LNCaP clone FGC (cell line): ENCODE results near the gene CCR3.

Source experiments
- DNase-seq: peaks from one replicate; pipeline ENCODE4 v3.0.0-alpha.2; 2011; ENCODE audit warnings: low read depth
- H3K4me3 ChIP-seq: 2 replicates; pipeline ENCODE4 v1.5.1; 2011; ENCODE audit warnings: mild to moderate bottlenecking, low read depth, low read length, control low read depth
- TF ChIP-seq, protein P1 (sequence below): IDR thresholded peaks from 2 replicates; pipeline ENCODE4 v1.5.1; 2012; ENCODE audit warnings: mild to moderate bottlenecking; ENCODE audit not compliant: control insufficient read depth, insufficient read depth; ENCODE audit errors: extremely low read depth

Gene CCR3

DNA sequence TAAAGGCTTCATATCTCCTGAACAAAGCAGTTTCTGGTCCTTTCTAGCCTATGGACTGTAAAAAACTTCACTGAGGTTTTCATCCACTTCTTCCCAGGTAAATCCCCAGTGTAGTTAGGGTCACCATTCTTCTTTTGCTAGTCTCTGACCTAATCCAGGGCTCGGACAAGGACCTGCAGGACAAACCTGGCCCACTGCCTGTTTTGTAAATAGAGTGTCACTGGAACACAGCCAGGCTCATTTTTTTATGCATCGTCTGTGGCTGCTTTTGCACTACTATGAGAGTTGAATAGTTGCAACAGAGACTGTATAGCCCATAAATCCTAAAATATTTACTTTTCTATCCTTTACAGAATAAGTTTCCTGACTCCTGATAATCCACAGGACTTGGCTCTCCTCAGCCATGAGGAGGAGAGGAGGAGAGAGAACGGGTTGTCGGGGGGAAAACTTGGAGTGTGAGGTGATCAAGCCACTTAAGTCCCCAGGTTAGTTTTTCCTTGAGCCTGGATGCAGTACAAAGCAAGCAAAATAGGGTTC is 29.0 kb downstream of the CCR3 start:
- H3K4me3 ChIP-seq = no peak overlapping the region
- peak; percentile 74 for DNase-seq
- TF ChIP-seq, protein P1, sequence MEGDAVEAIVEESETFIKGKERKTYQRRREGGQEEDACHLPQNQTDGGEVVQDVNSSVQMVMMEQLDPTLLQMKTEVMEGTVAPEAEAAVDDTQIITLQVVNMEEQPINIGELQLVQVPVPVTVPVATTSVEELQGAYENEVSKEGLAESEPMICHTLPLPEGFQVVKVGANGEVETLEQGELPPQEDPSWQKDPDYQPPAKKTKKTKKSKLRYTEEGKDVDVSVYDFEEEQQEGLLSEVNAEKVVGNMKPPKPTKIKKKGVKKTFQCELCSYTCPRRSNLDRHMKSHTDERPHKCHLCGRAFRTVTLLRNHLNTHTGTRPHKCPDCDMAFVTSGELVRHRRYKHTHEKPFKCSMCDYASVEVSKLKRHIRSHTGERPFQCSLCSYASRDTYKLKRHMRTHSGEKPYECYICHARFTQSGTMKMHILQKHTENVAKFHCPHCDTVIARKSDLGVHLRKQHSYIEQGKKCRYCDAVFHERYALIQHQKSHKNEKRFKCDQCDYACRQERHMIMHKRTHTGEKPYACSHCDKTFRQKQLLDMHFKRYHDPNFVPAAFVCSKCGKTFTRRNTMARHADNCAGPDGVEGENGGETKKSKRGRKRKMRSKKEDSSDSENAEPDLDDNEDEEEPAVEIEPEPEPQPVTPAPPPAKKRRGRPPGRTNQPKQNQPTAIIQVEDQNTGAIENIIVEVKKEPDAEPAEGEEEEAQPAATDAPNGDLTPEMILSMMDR = no peak

DNA sequence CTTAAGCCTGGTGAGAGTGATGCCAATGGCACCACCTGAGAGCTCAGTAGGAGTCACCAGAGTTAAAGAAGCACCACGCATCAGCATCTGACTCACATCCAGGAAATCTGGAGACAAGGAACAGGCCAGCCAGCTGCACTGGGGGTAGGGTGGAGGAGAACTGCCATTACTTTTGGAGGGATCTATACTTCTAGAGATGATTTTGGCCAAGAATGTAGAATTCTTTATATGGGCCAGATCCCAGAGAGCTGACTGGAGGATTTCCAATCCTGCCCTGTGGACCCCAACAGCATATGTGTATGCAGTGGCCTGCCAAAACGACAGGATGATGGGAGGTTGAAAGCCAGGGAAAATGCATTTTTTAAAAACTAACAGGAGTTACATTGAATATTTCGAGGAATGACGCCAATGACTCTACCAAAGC is 29.8 kb downstream of the CCR3 start:
- DNase-seq = no peak
- H3K4me3 ChIP-seq = no peak overlapping the region
- TF ChIP-seq, protein P1 = no peak

DNA sequence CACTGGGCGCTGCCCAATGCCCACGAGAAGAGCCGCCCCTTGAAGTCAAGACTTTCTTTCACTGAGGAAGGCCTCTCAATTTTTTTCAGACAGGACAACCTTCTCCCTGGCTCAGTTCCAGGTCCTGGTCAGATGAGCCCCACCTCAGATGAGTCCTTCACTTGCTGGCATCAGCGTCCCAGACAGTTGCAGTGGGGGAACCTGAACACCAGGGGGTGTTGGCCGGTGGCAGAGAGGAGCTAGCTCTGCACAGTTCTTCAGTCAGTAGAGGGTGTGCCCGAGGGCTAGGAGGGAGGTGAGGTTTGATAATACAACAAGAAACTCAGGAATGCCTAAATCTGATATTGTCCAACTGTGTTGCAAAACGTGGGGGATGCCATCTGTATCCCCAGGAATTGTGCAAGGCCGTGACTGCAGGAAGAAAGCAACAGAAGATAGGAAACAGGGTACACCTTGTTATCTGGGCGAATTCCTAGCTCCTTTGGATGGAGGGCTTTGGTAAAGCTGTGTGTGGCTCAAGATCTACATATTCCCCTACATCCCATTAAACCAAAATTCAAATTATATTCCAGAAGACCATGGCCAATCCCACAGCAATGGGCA is 34.3 kb downstream of the CCR3 start:
- TF ChIP-seq, protein P1 = peak; percentile 58
- DNase-seq = no peak
- H3K4me3 ChIP-seq = no peak overlapping the region

DNA sequence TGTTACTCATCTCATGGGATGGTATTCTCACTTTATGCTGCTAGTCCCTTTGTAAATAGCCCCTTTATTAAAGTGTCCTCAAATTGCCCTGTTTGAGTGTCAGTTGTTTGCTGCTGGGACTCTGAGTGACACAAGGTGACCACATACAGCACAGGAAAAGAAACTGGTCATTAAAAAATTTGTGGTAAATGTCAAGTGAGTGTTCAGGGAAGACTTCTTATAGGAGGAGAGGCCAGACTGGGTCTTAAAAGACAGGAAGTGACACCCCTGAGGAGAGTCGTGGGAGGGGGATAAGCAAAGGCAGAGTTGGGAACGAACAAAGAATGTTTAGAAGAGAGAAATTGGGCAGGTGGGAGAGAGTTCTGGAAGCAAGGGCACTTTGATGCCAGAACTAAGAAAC is 35.2 kb downstream of the CCR3 start:
- DNase-seq = no peak
- no peak overlapping the region for H3K4me3 ChIP-seq
- TF ChIP-seq, protein P1 = no peak

DNA sequence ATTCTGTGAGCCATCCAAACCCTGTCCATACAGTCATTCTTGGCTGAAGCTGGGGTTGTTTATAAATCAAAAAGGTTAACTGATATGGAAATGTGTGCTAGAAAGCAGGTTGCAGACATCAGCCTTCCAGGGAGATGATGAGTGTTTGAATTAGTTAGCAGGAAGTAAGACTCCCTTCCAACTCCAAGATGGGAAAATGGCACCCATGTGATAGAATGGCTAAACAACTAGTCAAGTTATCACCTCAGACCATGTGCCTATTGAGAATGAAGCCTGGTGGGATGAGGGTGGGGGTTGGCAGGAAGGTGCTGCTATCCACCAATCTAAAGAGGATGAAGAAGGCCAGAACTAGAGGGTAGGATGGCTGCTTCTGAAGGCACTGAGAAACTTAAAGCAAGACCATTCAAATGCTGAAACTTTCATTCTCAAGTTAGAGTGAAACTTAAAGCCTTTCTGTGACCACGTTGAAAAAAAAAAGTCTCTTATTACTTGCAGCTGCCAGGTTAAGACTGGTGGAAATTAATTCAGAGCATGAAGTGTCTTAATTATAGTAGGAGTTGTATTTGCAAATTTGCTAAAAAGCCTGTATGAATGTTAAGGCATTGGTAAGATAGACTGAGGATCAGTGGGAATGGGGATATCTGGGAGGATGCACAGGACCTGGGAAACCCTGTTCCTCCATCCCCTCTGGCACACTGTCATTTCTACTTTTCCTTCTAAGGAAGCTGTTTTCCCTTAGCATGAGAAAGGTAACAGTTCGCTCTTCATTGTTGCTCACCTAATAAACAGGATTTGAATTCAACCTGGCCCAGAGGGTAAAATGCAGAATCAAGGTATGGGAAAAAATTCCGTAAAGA is 36.8 kb downstream of the CCR3 start:
- no peak for DNase-seq
- TF ChIP-seq, protein P1 = no peak
- no peak overlapping the region for H3K4me3 ChIP-seq

DNA sequence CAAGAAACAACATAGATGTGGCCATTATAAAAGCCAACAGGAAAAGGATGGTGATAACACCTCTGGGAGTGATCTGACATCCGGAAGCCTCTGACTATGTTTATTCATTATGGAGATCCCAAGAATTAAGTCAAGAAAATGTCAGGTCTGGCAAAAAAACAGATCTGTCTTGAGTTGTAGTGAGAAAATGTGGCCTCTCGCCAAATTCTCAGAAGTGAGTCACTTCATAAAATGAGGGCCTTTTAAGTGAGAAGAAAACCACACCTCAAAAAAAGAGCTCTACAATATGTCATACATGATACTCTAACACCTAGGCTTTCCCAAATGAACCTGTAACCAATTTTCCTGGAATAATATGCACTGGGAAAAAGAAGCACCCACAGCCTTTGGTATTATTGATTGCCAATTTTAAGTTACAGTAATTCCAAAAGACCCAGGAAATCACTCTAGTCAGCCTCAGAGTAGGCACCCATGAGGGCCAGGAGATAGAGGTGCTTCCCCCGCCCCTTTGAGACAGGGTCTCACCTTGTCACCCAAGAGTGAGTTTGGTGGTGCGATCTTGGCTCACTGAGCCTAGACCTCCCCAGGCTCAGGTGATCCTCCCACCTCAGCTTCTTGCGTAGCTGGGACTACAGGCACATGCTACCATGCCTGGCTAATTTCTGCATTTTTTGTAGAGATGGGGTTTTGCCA is 38.0 kb downstream of the CCR3 start:
- no peak overlapping the region for H3K4me3 ChIP-seq
- no peak for DNase-seq
- TF ChIP-seq, protein P1 = no peak
